ENCODE measurements around the gene TMEM151B. TPM values are rescaled to one million over a fixed set of nuclear protein-coding genes. Genes with fewer than 3 reads are reported as not detected.

The TMEM151B gene
- total RNA-seq, 1 experiment from 2014 or later: not detected

DNA sequence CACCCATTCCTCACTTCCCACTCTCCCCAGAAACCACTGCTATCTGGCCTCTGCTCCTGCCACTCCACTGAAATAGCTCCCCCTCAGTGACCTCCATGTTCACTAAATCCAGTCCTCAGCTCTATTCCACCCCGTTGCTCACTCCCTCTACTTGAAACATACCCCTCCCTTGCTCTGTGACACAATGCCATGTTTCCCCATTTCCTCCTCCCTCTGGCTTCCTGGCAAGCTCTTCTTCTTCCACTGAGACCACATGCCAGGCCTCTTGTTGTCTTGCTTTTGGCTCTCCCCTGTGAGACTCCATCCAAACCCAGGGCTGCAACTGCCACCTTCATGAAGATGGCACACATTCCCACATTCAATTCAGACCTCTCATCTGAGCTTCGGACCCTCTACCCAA is 13.9 kb downstream of the TMEM151B start:
- DNase-seq (ENCODE audit: low read depth, low spot score) (no peak), ATAC-seq (no peak)
- BruUV-seq (replicated peaks): no TSS peak
- POLR2A ChIA-PET: no interaction called here
- intact Hi-C loops (cut with micrococcal nuclease): no loop called here
- H3K79me2 ChIP-seq (ENCODE audit: insufficient read depth, low read length): no peaks in the 10 kb centered on the region
- no peak overlapping the region for H3K9ac ChIP-seq (ENCODE audit: low read length)
- no peaks in the 10 kb centered on the region for H4K20me1 ChIP-seq (ENCODE audit: insufficient read depth)
- TF ChIP-seq ZNF274 (IDR thresholded peaks at IDR 0.05; ENCODE audit: low read depth, low read length) (no peak), ATF3 (IDR thresholded peaks at IDR 0.05) (no peak), YY1 (IDR thresholded peaks at IDR 0.05; ENCODE audit: extremely low read depth, insufficient replicate concordance, low read depth, low read length) (no peak), TCF7L2 (IDR thresholded peaks at IDR 0.05; ENCODE audit: borderline replicate concordance, extremely low read depth, insufficient read depth, insufficient read length) (no peak), RAD21 (IDR thresholded peaks at IDR 0.05; ENCODE audit: low read depth) (no peak)
- TF ChIP-seq, protein P1, sequence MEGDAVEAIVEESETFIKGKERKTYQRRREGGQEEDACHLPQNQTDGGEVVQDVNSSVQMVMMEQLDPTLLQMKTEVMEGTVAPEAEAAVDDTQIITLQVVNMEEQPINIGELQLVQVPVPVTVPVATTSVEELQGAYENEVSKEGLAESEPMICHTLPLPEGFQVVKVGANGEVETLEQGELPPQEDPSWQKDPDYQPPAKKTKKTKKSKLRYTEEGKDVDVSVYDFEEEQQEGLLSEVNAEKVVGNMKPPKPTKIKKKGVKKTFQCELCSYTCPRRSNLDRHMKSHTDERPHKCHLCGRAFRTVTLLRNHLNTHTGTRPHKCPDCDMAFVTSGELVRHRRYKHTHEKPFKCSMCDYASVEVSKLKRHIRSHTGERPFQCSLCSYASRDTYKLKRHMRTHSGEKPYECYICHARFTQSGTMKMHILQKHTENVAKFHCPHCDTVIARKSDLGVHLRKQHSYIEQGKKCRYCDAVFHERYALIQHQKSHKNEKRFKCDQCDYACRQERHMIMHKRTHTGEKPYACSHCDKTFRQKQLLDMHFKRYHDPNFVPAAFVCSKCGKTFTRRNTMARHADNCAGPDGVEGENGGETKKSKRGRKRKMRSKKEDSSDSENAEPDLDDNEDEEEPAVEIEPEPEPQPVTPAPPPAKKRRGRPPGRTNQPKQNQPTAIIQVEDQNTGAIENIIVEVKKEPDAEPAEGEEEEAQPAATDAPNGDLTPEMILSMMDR (IDR thresholded peaks at IDR 0.05 in 2 of 3, conservative IDR thresholded peaks at IDR 0.05 in 1 of 3; ENCODE audit: borderline replicate concordance in 1 of 3, insufficient read depth in 1 of 3, low read depth in 2 of 3, low read length in 2 of 3): no peak
- H3K9me2 ChIP-seq (ENCODE audit: insufficient read depth): no peaks in the 10 kb centered on the region
- no peaks in the 10 kb centered on the region for H3K36me3 ChIP-seq (ENCODE audit: control insufficient read depth in 1 of 2, insufficient read depth in 2 of 2, low read length in 2 of 2)
- H3K27me3 ChIP-seq (ENCODE audit: insufficient read depth, low read length): peaks cover 45% of the 10 kb centered on the region
- no peak overlapping the region for H2AFZ ChIP-seq (ENCODE audit: low read depth, low read length, poor library complexity, severe bottlenecking)
- peaks cover 3 to 7% of the 10 kb centered on the region in 2 experiments for H3K4me1 ChIP-seq (ENCODE audit: control insufficient read depth in 1 of 2, insufficient read depth in 2 of 2, low read length in 2 of 2)
- H3K9me3 ChIP-seq (ENCODE audit: control insufficient read depth in 1 of 2, insufficient read depth in 1 of 2, low read depth in 1 of 2, low read length in 2 of 2): no peaks in the 10 kb centered on the region
- H3K4me2 ChIP-seq (ENCODE audit: low read length): no peak overlapping the region
- CTCF ChIA-PET: no interaction called here
- no peak overlapping the region for H3K27ac ChIP-seq (ENCODE audit: low read depth, low read length)
- RAD21 ChIA-PET (ENCODE audit: low non-redundant PET in 1 of 2, low total read pairs in 2 of 2, uncharacterized antibody in 2 of 2, unreplicated experiment in 2 of 2): no interaction called here
- no peak overlapping the region for H3K4me3 ChIP-seq (replicated peaks in 1 of 2; ENCODE audit: low read depth in 1 of 2, low read length in 2 of 2)

GRCh38 chr6:44284867-44285266 is 14.6 kb downstream of the TMEM151B start:
- Histone ChIP-seq H3K79me2 (ENCODE audit: insufficient read depth, low read length) (no peaks in the 10 kb centered on the region), H3K9me3 (ENCODE audit: control insufficient read depth in 1 of 2, insufficient read depth in 1 of 2, low read depth in 1 of 2, low read length in 2 of 2) (no peaks in the 10 kb centered on the region), H3K9me2 (ENCODE audit: insufficient read depth) (no peaks in the 10 kb centered on the region), H3K27ac (ENCODE audit: low read depth, low read length) (no peak overlapping the region), H3K4me2 (ENCODE audit: low read length) (no peak overlapping the region), H3K36me3 (ENCODE audit: control insufficient read depth in 1 of 2, insufficient read depth in 2 of 2, low read length in 2 of 2) (no peaks in the 10 kb centered on the region), H2AFZ (ENCODE audit: low read depth, low read length, poor library complexity, severe bottlenecking) (no peak overlapping the region), H4K20me1 (ENCODE audit: insufficient read depth) (no peaks in the 10 kb centered on the region), H3K9ac (ENCODE audit: low read length) (no peak overlapping the region), H3K27me3 (ENCODE audit: insufficient read depth, low read length) (peaks cover 50% of the 10 kb centered on the region), H3K4me3 (replicated peaks in 1 of 2; ENCODE audit: low read depth in 1 of 2, low read length in 2 of 2) (no peak overlapping the region), H3K4me1 (ENCODE audit: control insufficient read depth in 1 of 2, insufficient read depth in 2 of 2, low read length in 2 of 2) (no peaks in the 10 kb centered on the region)
- DNase-seq (ENCODE audit: low read depth, low spot score) (no peak), ATAC-seq (no peak)
- RAD21 ChIA-PET (ENCODE audit: low non-redundant PET in 1 of 2, low total read pairs in 2 of 2, uncharacterized antibody in 2 of 2, unreplicated experiment in 2 of 2): no interaction called here
- intact Hi-C loops (cut with micrococcal nuclease): no loop called here
- BruUV-seq (replicated peaks): no TSS peak
- CTCF ChIA-PET: no interaction called here
- POLR2A ChIA-PET: no interaction called here
- TF ChIP-seq ZNF274 (IDR thresholded peaks at IDR 0.05; ENCODE audit: low read depth, low read length) (no peak), JUND (IDR thresholded peaks at IDR 0.05) (no peak), FOSL1 (IDR thresholded peaks at IDR 0.05; ENCODE audit: low read depth) (no peak), ZFX (IDR thresholded peaks at IDR 0.05) (no peak), EZH2phosphoT487 (IDR thresholded peaks at IDR 0.05; ENCODE audit: borderline replicate concordance) (no peak), YY1 (IDR thresholded peaks at IDR 0.05; ENCODE audit: extremely low read depth, insufficient replicate concordance, low read depth, low read length) (no peak), CBX3 (IDR thresholded peaks at IDR 0.05; ENCODE audit: low read depth) (no peak)

Measured in HCT116 (cell line).